ENCODE results near the gene RYK. TPM values are rescaled to one million over a fixed set of nuclear protein-coding genes. Genes with fewer than 3 reads are reported as not detected.
"Not testable (repeated sequence)": the region's sequence is repeated elsewhere in the genome, so short reads cannot be mapped to it uniquely, and the experiment has no call there.

Gene RYK
- polyA plus RNA-seq, 1 donor: 51.5 TPM

- DNase-seq (ENCODE audit: low read depth): no peak
Measured at GRCh38 chr3:134255404-134255803, 4.7 kb upstream of the RYK start.

- no peak for DNase-seq (ENCODE audit: low read depth)
Measured at GRCh38 chr3:134253475-134254226, 3.0 kb upstream of the RYK start.

DNA sequence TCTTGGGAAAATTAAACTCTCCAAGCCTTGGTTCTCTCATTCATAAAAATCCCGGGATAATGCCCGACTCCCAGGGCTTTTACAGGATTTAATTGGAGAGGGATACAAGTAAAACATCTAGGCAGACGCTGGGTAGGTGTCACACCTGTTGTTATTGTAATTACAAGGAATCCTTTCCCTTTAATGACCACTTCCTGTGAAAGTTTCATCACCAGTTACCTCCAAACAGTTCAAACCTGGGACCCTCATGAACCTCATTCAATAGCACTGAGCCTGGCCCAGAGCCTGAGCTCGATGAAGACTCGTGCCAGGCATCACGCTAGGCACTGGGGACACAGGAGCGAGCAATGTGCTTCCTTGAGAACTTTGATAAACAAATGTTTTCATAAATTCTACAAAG is 2.1 kb upstream of the RYK start:
- no peak for DNase-seq (ENCODE audit: low read depth)

- no peak for DNase-seq (ENCODE audit: low read depth)
Measured at GRCh38 chr3:134251731-134252391, 1.2 kb upstream of the RYK start.

GRCh38 chr3:134249935-134250716 is 533 bp downstream of the RYK start:
- no peak for DNase-seq (ENCODE audit: low read depth)

GRCh38 chr3:134249296-134249841 is 1.3 kb downstream of the RYK start:
- no peak for DNase-seq (ENCODE audit: low read depth)

DNA sequence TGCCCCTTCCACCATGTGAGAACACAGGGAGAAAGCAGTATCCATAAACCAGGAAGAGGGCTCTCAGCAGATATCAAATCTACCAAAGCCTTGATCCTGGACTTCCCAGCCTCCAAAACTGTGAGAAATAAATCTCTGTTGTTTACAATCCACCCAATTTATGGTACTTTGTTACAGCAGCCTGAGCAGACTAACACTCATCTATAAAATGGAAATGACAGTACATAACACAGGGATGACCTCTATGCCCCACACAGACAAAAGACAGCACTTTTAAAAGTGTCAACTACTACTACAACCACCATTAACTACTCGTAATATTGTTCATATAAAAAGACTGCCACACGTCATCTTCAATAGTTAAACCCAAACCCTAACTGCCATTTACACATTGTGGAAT is 5.7 kb downstream of the RYK start:
- no peak for DNase-seq (ENCODE audit: low read depth)

GRCh38 chr3:134242649-134243617 is 7.7 kb downstream of the RYK start:
- no peak for DNase-seq (ENCODE audit: low read depth)

DNA sequence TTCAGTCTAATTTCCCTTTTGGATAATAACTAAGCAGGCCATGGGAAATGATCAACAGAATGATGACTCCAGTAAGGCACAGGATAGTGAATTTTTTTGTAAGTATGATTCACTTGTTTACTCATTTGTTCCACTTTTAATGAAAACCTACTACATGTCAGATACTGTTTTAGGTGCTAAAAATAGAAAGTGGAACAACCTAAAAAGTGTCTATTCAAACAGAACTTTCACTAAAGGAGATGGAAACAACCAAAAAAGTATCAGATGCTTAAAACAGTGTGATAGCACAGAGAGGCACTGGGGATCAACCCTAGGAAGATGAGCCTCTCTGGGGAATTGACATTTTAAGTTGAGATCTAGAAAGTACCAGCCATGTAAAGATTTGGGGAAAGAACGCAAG is 11.1 kb downstream of the RYK start:
- DNase-seq (ENCODE audit: low read depth): no peak

GRCh38 chr3:134237454-134238145 is 13.1 kb downstream of the RYK start:
- no peak for DNase-seq (ENCODE audit: low read depth)

DNA sequence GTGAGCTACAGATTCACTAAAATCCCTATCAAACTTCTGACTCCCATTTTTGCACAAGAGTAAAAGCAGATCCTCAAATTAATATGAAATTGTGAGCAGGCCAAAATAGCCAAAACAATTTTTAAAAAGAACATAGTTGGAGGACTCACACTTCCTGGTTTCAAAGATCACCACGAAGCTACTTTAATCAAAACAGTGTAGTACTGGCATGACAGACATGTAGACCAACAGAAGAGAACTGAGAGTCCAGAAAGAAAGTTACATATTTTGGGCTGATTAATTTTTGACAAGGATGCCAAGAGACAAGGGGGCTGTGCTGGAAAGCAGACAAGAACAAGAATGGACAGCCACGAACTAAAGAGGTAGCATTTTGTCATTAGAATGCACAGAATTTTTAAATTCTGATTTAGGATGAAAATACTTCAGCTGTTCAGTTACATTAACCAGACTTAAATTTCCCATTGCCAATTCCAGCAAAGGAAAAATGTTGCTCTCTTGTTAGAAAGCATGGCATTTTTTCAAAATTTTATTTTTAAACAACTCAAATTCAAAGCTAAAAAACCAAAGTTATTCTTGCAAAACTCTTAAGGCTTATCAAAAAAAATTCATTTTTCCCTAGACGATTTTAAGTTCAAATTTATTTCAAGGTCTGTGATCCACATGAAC is 14.0 kb downstream of the RYK start:
- no peak for DNase-seq (ENCODE audit: low read depth)

DNA sequence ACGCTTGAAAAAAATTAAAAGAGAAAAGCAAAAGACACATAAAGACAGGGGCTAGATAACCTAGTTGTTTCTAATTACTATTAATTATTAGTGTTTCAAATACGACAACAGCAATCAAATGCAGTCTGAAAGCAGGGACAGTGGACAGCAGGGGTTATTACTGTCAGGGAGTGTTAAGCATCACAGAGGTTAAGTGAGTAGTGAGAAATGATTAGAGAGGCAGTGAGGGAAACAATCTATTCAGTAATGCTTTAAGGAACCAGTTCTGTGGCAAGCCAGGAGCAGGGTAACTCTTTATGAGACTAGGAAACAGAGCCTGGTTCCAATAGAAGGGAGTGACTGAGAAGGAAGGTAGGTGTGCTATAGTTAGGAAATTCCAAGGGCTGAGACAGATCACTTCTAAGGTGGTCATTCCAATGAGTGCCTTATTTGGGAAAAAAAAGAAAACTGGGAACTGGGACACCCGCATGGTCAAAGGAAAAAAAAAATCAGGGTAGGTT is 15.0 kb downstream of the RYK start:
- no peak for DNase-seq (ENCODE audit: low read depth)

DNA sequence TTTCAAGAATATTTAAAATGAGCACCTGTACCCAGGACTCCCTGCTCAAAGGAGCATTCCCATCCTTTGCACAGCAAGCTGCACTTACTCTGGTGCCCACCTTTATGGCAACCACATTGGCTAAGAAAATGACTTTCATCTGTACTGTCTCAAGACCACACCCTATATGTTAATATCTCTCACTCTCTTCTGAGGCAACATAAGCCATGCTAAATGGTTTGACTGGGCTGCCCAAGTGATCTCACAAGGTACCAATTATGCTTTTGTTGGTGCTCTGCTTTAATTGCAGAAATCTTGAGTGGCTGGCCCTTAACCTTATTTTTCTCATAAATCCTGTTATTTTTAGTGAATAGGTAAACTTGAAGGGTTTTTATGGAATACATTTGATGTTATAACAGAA is 17.7 kb downstream of the RYK start:
- DNase-seq (ENCODE audit: low read depth): no peak

GRCh38 chr3:134232151-134232550 is 18.5 kb downstream of the RYK start:
- DNase-seq (ENCODE audit: low read depth): no peak

- no peak for DNase-seq (ENCODE audit: low read depth)
Measured at GRCh38 chr3:134231131-134231530, 19.5 kb downstream of the RYK start.

GRCh38 chr3:134229038-134229437 is 21.6 kb downstream of the RYK start:
- DNase-seq (ENCODE audit: low read depth): no peak

- DNase-seq (ENCODE audit: low read depth): no peak
Measured at GRCh38 chr3:134228479-134228878, 22.2 kb downstream of the RYK start.

DNA sequence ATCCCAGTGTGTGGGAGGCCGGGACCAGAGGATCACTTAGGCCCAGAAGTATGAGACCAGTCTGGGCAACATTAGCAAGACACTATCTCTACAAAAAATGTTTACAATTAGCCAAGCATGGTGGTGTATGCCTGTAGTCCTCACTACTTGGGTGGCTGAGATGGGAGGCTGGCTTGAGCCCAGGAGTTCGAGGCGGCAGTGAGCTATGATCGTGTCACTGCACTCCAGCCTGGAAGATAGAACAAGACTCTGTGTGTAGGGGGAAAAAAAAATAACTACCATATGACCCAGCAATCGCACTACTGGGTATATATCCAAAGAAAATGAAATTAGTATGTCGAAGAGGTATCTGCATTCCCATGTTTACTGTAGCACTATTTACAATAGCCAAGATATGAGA is 22.6 kb downstream of the RYK start:
- DNase-seq (ENCODE audit: low read depth): no peak

GRCh38 chr3:134224796-134225156 is 25.9 kb downstream of the RYK start:
- not testable (repeated sequence) for DNase-seq (ENCODE audit: low read depth)

- DNase-seq (ENCODE audit: low read depth): no peak
Measured at GRCh38 chr3:134222835-134223234, 27.8 kb downstream of the RYK start.

Measured in forelimb muscle (tissue), 1 donor.